ENCODE measurements around the gene RGMA.

RGMA gene, protein sequence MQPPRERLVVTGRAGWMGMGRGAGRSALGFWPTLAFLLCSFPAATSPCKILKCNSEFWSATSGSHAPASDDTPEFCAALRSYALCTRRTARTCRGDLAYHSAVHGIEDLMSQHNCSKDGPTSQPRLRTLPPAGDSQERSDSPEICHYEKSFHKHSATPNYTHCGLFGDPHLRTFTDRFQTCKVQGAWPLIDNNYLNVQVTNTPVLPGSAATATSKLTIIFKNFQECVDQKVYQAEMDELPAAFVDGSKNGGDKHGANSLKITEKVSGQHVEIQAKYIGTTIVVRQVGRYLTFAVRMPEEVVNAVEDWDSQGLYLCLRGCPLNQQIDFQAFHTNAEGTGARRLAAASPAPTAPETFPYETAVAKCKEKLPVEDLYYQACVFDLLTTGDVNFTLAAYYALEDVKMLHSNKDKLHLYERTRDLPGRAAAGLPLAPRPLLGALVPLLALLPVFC

DNA sequence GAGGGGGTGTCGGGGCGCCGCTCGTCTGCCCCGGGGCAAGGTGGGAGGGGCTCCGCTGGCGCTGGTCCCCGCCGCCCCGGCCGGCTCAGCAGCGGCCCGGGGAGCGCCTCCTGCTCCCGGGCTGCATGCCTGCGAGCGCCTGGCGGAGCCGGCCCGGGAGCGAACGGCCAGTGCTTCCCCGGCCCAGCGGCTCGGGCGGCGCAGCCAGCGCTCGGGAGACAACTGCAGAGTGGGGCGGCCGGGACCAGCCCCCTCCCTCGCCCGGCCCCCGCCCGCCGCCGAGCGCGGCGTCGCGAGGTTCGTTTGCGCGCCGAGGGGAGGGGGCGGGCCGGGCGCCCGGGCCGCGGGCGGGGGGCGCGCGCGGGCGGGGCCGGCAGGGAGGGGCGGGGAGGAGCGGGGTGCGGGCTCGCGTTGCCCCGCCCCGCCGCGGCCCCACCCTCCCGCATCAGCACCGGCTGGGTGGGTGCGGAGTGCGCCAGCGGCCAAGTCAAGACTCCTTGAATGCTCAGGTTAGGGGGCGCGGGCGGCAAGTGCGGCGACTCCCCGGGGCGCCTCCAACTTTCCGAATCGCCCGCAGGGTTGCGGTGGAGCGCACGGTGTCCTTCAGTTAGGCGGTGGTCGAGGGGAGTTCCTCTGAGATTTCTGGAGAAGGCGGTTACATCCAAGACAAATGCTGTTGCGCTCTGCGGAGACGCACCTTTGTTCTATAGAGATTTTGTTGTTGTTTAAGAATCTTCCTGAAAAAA, at the start of gene RGMA:
Gene RGMA, minus strand, starts transcription at position 231 of the 746 bp plus-strand sequence. CDS start 279 bp downstream, outside the sequence.
- no peak for DNase-seq (ENCODE audit: low spot score)

DNA sequence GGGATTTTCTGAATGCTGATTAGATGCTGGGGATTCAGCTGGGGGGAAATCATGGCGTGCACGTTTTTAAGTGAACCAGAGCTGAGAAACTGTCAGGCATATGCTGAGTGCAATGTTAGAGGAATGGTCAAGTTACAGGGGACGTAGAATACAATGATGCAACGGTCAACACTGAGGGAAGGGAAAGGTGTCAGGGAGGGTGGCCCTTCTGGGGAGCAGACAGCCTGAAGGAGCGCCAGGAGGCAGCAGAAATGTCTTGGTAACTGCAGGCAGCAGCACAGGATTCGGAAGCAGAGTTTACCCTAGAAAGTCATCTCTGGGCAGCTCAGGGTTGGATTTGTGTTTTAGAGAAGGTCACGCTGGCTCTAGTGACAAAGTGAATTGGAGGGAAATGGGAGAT, 47.6 kb upstream of the RGMA start:
- no peak for DNase-seq (ENCODE audit: low spot score)

- no peak for DNase-seq (ENCODE audit: low spot score)
Observed at GRCh38 chr15:93135997-93136397, 47.0 kb upstream of the RGMA start.

GRCh38 chr15:93135459-93135858, 46.4 kb upstream of the RGMA start:
- no peak for DNase-seq (ENCODE audit: low spot score)

- DNase-seq (ENCODE audit: low spot score): no peak
Observed at GRCh38 chr15:93131485-93132095, 42.6 kb upstream of the RGMA start.

DNA sequence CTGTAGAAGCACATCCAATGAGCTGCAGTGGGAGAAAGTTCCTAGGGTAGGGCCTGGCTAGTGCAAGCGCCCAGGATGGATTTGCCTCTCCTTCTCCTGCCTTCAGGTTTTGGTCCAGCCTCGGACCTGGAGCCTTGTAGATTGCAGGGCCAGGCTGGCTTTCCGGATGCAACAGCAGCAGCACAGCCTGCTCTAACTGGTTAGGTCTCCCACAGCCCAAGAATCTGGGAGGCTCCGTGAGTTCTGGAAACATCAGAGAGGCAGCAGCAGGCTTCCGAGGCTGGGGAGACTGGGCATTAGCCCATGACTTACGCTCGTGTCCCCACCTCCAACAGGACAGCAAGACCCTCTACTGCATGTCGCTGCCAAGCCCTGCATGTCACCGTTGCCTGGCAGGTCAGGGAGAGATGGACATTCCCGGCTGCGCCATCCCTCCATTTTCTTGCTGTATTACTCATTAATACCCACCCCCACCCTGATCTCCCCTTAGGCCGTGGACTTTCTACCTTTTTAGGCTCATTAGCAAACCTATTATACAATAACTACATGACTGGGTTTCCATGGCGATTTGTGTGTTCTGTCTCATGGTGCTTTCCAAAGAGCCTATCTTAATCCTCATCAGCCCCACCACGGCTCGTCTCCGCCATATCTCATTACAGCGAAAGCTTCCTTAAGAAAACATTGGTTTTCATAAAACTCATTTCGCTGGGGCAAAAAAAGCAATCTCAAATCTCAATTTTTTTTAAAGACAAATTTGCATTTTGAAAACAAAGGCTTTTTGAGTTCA, 40.9 kb upstream of the RGMA start:
- no peak for DNase-seq (ENCODE audit: low spot score)

DNA sequence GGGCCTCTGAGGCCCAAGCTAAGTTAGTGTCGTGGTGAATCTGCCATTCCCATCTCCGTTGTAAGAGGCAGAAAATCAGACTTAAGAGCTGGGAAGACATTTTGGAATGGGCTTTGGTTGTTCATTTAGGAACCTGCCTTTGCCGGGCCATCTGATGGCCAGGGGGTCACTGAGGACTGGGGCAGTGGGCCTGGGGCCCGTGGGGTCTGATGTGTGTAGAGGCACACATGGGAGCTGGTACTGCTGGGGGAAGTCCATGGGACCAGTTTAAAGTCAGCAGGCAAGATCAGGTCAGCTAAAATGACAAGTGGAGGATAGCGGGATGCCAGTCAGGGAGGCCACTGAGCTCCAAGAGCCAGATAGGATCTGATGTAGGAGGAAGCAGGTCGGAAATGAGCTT, 38.3 kb upstream of the RGMA start:
- DNase-seq (ENCODE audit: low spot score): no peak

GRCh38 chr15:93126599-93126998, 37.6 kb upstream of the RGMA start:
- DNase-seq (ENCODE audit: low spot score): no peak

- DNase-seq (ENCODE audit: low spot score): no peak
Observed at GRCh38 chr15:93126148-93126547, 37.1 kb upstream of the RGMA start.

GRCh38 chr15:93124126-93124525, 35.1 kb upstream of the RGMA start:
- DNase-seq (ENCODE audit: low spot score): no peak

GRCh38 chr15:93121973-93122910, 33.2 kb upstream of the RGMA start:
- DNase-seq (ENCODE audit: low spot score): no peak

- DNase-seq (ENCODE audit: low spot score): no peak
Observed at GRCh38 chr15:93121107-93121506, 32.1 kb upstream of the RGMA start.

DNA sequence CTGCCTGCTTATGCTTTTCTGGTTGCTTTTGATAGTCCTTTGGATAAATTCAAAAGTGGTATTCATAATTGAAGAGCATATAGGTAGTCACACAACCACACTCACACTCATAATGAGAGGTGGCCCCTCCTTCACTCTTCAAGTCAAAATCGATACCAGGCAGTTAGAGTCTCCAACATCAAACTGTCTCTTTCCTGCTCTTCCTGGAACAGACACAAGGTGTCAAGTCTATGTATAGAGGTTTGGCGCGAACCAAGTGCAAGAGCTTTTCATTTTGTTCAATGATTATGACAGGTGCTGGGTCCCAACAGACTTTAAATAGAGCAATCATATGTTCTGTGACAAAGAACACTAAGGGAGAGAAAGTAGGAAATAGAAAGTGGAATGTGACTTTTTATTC, 29.9 kb upstream of the RGMA start:
- no peak for DNase-seq (ENCODE audit: low spot score)

GRCh38 chr15:93111451-93111850, 22.4 kb upstream of the RGMA start:
- DNase-seq (ENCODE audit: low spot score): no peak

DNA sequence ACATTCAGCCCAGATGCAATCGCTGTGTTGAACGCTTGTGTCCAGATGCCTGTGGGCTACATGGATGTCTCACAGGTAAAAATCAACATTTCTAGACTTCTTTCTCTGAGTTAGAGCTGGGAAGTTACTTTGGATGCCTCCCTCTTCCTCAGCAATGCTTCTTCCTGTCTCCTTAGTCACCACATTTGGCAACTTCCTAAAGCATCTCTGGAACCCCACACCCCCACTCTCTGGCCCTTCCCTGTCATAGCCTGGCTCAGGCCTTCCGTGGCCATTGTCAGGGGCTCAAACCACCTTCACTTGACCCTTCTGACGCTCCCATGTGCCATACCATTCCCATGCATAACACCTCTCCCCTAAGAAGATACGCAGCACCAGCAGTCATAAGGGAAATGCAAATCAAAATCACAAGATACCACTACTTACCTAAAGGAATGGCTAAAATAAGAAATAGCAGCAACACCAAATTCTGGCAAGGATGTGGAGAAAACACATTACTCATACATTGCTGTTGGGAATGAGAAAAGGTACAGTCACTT, 21.6 kb upstream of the RGMA start:
- DNase-seq (ENCODE audit: low spot score): no peak

GRCh38 chr15:93109336-93110102, 20.5 kb upstream of the RGMA start:
- DNase-seq (ENCODE audit: low spot score): no peak

GRCh38 chr15:93107646-93108045, 18.6 kb upstream of the RGMA start:
- DNase-seq (ENCODE audit: low spot score): no peak

- DNase-seq (ENCODE audit: low spot score): no peak
Observed at GRCh38 chr15:93105485-93105884, 16.5 kb upstream of the RGMA start.

- no peak for DNase-seq (ENCODE audit: low spot score)
Observed at GRCh38 chr15:93103823-93104222, 14.8 kb upstream of the RGMA start.

DNA sequence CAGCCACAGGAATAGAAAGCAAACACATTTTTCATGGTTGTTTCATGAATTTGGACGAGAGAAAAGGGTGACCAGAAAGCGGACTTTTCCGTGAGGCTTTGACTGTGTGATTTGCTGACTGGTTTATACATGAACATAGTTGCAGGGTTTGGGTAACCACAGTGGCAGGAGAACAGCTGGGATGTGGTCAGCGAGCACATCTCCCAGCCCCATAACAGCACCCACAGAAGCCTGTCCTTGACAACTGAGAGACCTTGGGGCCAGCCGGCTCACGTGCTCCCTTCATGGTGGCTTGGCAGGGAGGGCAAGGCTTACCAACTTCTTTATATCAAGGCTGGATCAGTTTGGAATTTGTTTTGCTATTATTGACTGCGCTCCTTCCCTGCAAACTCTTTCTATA, 13.2 kb upstream of the RGMA start:
- no peak for DNase-seq (ENCODE audit: low spot score)
